GM20431 (cell line): Measurements from ENCODE around the gene LTBP1.
"Not testable (repeated sequence)": the region's sequence is repeated elsewhere in the genome, so short reads cannot be mapped to it uniquely, and the experiment has no call there.

ENCODE experiments used
- in situ Hi-C: fragments of 300-500 bp; cut with MseI, MboI; formaldehyde crosslinking; loops from one replicate; pipeline ENCODE4 v1.15.0; 2020; ENCODE audit warnings: low sequenced_read_pairs; ENCODE audit not compliant: unreplicated experiment

The LTBP1 gene

GRCh38 chr2:33212151-33212550, 265.4 kb downstream of the LTBP1 start:
- in situ Hi-C loops, result no loop called here

DNA sequence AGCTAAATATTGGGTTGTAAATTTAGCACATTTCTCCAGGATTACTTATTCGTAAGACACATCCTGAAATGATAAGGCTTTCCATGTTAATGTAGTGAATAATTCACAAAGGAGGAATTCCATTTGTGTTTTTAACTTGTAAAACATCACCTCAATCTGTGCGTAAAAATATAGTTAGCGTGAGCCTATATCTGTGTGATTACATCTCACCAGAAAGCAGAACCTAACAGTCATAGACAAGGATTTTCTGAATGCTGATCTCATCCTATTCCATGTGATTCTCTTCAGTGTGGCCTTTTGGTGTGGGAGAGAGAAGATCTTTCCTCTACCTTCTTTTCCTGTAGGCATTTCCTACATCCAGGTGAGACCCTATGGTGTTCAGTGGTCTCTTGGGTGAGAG, 266.5 kb downstream of the LTBP1 start:
- in situ Hi-C loops, result no loop called here

GRCh38 chr2:33213648-33214047, 266.9 kb downstream of the LTBP1 start:
- in situ Hi-C loops, result no loop called here

DNA sequence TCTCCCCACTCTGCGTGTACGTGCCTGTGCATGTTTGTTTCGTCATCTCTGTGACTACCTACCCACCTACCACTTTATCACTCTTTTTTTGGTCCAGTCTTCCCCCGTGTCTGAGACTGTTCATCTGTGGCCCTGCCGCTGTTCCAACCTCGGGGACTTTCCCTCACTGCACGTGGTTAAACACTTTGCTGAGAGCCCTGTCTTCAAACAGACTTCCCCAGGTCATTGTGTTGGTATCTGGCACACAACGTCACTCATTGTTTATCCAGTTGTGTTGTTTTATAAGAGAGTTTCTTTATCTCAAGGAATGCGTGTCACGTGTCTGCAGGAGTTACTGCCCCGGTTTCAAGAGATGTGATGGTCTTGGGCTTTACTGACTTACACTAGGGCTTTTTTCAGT, 267.7 kb downstream of the LTBP1 start:
- in situ Hi-C loops, result no loop called here

DNA sequence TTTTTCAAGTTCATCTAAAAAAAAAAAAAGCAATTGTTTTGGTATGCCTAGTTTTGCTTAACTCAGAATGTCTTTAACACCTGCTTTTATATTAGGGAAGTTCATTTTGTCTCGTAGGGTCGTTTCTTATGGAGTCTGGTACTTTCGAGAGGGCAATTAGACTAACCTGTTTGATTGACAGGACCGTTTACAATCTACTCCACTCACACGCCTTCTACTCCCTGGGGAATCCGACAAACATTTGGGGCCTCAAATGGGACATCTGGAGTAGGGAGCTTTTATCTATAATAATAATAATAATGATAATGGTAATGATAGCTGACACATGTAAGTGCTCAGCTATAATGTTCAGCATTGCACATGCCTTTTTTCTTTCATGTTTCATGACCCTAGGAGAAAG, 268.1 kb downstream of the LTBP1 start:
- in situ Hi-C loops, result no loop called here

DNA sequence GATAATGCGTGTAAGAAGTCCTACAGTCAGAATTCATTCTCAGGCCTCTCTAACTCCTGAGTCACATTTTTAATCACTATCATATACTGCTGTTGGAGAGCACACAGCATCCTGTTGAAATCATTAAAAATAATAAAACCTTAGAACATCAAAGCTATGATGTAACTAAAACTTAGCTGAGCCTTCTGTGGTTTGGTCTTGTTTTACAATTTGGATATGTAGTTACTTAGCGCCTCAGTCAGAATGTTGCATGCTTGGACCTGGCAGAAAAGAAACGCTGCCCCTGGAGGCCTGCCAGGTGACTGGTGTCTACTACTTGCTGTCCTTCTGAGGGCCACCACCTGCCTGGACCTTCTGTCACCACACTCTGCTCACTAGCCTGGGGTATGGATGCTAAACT, 268.5 kb downstream of the LTBP1 start:
- in situ Hi-C loops, result no loop called here

GRCh38 chr2:33215983-33216382, 269.2 kb downstream of the LTBP1 start:
- in situ Hi-C loops, result no loop called here

DNA sequence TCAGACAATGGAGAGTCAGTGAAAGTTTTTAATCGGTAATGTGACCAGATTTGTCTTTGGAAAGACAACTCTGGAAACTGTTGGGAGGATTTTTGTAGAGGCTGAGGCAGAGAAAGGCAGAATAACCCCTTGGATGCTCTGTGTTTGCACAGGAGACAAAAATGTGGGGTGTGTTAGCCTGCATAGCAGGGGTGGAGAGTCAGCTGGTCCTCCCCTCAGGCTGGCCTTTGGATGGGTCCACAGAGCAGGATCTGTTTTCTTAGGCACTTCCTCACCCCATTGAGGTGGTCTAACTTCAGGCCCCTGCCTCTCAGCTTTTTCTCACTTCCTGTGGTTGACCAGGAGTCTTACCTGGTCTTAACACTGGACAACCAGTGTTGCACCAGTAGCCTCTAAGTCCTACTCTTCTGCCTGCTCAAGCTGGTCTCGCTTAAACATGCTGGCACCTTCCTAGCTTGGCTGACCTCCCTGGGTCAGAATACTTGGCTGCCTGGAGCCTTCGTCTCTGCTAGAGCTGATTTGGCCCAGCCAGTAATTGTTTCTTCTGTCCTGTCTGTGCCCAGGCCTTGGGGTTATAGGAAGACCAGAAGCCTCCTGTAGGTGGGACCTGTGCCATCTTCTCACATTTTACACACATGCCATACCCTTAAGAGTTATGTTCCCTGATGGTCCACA, 269.9 kb downstream of the LTBP1 start:
- in situ Hi-C loops, result no loop called here

- in situ Hi-C loops, result no loop called here
These were observed 270.7 kb downstream of the LTBP1 start for GRCh38 chr2:33217406-33217805.

DNA sequence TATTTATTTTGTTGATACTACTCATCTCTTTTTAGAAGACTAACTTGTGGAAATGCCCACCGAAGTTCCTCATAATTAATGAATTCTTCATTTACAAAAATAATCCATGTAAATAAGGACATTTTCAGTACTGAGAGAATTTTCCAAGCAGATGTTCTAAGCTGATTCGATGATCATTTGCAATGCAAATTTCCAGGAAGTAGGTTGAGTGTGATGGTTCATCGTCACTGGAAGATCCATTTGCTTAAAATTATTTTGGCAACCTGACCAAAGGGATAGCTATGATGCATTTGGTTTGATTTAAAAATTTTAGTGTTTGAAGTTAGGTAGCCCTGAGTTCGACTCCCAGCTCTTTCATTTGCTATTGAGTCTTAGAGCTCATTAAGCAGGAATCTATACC, 272.4 kb downstream of the LTBP1 start:
- in situ Hi-C loops, result no loop called here

GRCh38 chr2:33219850-33220275, 273.1 kb downstream of the LTBP1 start:
- in situ Hi-C loops, result no loop called here

- in situ Hi-C loops, result no loop called here
These were observed 273.8 kb downstream of the LTBP1 start for GRCh38 chr2:33220533-33220932.

DNA sequence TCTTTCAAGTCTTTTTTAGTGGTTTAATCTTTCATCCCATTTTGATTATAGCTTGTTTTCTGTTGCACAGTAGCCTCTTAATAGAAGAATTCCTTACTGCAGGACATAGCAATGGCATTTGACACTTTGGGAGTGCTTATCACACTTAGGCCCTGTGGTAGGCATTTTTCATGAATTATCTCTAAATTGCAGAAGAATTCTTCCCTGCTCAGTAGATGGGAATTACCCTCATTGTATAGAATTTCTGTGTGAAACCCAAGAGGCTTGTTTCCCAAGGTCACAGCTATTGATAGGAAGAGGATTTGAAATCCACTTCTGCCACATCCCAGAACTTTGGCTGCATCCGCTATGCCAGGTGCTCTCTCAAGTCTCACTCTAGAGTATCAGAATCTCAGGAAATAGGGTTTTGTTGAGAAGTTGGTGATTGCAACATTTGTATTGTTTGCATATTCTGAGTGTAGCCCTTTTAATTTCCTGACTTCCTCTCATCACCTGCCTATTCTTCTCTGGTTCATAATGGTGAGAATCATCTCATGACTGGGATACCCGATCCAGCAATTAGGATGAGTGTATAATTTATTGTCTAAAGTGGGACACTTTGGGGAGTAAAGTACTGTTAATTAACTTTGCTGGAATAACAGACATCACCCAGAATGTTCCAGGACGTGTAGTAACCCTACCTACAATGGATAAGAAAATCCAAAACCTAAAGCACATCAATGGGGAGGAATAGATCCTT, 274.5 kb downstream of the LTBP1 start:
- in situ Hi-C loops, result no loop called here

DNA sequence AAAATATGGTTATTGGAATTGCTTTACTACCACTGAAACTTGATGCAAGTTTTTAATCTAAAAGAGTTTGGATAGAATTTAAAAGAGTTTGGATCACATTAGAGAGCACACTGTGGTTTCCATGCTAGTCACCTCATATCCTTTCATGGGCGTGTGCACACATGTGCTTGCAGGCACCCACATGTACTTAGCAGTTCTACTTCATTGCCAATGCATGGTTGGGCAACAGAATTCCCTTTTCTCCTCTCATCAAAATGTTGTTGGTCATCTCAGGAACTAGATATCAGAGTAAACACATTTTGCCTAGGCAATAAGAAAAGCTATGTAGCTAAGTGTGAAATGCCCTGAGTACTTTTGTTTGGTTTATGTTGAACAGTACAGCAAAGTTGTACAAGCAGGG, 275.6 kb downstream of the LTBP1 start:
- in situ Hi-C loops, result no loop called here

GRCh38 chr2:33223856-33224255, 277.1 kb downstream of the LTBP1 start:
- in situ Hi-C loops, result no loop called here

DNA sequence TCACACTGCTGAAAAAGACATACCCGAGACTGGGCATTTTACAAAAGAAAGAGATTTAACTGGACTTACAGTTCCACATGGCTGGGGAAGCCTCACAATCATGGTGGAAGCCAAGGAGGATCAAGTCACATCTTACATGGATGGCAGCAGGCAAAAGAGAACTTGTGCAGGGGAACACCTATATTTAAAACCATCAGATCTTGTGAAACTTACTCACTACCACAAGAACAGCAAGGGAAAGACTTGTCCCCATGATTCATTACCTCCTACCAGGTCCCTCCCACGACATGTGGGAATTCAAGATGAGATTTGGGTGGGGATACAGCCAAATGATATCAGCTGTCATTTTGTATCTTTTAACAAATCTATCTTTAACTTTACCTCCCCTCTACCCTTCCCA, 278.6 kb downstream of the LTBP1 start:
- in situ Hi-C loops, result no loop called here

DNA sequence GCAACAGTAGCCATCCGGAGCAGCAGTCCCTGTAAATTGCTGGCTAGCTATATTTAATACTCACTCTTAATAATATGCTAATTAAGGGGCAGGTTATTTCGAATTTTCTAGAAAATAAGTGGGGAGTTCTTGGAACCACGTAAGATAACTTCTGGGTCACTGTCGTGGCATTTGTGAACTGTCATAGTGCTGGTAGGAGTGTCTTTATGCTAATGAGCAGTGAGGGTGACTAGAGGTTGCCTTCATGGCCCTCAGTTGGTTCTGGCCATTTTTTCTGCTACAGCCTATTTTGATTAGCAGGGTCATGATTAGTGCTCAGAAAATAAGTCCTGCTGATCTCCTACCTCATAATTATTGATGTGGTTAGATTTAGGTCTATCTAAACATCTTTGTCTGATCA, 279.8 kb downstream of the LTBP1 start:
- in situ Hi-C loops, result no loop called here

DNA sequence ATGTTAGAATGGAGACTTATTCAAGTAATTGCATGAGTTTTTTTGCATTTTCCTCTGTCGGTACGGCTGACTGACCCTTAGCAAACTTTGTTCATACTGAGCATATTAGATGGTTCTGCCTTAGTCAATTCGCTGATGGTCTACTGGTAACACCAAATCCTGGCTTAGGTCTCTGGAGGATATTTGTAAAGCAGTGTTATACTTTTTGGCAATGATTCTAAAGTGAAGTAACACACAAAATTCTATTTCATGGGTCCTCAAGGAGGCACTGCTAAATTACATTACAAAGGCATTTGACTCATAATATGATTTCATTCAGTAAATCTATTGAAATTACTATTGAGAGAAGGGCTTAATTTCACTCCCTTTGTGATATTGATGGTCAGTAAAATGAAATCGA, 282.9 kb downstream of the LTBP1 start:
- in situ Hi-C loops, result no loop called here

DNA sequence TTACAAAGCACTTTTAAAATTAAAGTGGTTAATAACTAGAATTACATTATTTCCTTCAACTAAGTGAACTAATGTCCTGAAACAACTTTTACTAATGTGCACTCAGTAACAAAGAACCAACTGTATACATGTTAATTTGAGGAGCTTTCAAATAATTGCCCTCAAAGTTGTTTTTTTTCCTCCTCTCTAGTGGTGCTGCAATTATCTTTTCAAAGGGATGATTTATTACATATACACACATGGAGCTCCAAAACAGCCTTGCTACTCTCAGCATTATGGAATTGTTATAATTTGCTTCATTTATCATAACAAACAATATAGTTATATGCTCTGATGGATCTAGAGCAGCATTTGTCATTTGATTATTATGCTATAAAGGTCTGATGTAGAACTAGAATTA, 283.4 kb downstream of the LTBP1 start:
- in situ Hi-C loops, result no loop called here

DNA sequence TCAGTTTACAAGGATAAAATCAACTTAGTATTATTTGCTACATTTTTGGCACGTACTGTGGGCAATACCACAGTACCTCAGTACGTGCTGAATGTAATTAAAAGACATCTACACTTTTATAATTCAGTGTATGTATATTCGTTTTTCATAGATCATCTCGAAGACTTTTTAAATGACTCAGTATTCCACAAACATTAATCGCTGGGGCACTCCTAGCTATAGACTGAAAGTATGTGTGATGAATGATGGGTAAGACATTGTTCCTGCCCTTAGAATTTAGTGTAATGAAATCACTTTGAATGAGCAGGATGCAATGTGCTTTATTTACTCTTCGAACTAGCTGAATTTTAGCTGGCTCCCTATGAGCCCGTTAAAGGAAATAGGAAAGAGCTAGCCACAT, 284.1 kb downstream of the LTBP1 start:
- in situ Hi-C loops, result no loop called here

DNA sequence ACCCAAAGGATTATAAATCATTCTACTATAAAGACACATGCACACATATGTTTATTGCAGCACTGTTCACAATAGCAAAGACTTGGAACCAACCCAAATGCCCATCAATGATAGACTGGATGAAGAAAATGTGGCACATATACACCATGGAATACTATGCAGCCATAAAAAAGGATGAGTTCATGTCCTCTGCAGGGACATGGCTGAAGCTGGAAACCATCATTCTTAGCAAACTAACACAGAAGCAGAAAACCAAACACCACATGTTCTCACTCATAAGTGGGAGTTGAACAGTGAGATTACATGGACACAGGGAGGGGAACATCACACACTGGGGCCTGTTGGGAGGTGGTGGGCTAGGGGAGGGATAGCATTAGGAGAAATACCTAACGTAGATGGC, 288.8 kb downstream of the LTBP1 start:
- in situ Hi-C loops, result not testable (repeated sequence)
